ENCODE data around the gene FLYWCH2. TPM values are rescaled to one million over a fixed set of nuclear protein-coding genes. Genes with fewer than 3 reads are reported as not detected.
A peak's percentile ranks its signal among the peaks of the same experiment; 100 is the strongest.

The FLYWCH2 gene
- total and polyA plus RNA-seq, 2 experiments from 2014 or later: 48.6 to 60.3 TPM

DNA sequence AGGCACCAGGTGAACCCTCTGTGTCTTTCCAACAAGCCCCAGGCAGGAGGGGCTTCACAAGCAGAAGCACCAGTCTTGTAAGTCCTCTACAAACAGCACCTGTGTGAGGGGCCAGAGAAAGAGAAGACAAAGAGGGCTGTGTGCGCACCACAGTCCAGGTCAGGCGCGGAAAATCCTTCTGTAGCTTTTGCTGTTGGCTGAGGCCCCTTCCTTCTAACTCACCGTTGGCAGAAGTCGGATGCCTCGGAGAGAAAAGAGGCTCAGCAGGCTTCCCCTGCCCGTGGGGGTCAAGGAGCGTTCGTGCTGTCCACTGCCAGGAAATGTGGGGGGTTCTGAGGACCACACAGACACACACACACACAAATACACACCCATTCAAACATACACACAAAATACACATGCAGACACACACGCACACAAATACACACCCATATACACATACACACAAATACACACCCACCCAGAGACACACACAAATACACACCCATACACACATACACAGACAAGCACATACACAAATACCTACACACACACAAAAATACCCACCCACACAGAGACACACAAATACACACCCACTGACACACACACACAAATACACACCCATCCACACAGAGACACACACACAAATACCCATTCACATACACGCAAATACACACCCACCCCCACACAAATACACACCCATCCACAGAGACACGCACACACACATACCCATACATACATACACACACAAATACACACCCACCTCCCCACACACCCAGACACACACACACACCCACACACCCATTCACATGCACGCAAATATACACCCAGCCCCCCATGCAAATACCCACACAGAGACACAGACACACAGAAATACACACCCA, 46.1 kb upstream of the FLYWCH2 start:
- Histone ChIP-seq H2AFZ (no peak overlapping the region), H3K36me3 (ENCODE audit: low read depth) (no peaks in the 10 kb centered on the region), H3F3A (ENCODE audit: insufficient read depth) (peaks cover 22% of the 10 kb centered on the region), H3K27me3 (replicated peaks; ENCODE audit: insufficient read depth) (no peaks in the 10 kb centered on the region; the same call in 1 of the 2 replicates), H3K9me2 (ENCODE audit: insufficient read depth) (no peaks in the 10 kb centered on the region), H3K4me2 (ENCODE audit: unreplicated experiment) (no peak overlapping the region), H4K20me1 (ENCODE audit: insufficient read depth) (no peaks in the 10 kb centered on the region), H3K9ac (no peak overlapping the region), H3K4me3 (no peak overlapping the region), H3K9me3 (ENCODE audit: low read depth) (no peaks in the 10 kb centered on the region), H3K4me1 (ENCODE audit: insufficient read depth) (peaks cover 6% of the 10 kb centered on the region), H3K27ac (no peak overlapping the region), H3K79me2 (ENCODE audit: insufficient read depth) (no peaks in the 10 kb centered on the region)
- 63 to 66% methylated on average over 13 of the region's 13 CpGs for WGBS, 2 experiments (ENCODE audit: low coverage in 1 of 2, low lambda C conversion rate in 2 of 2, missing lambda C conversion rate in 2 of 2)
- in situ Hi-C loops (cut with MboI): no loop called here
- TF ChIP-seq EZH2phosphoT487 (IDR thresholded peaks at IDR 0.05; ENCODE audit: insufficient read depth, low read depth): no peak
- TF ChIP-seq EZH2 (IDR thresholded peaks at IDR 0.05; ENCODE audit: insufficient read depth, poor library complexity, severe bottlenecking): no peak
- DNase-seq: peak; percentile 41

DNA sequence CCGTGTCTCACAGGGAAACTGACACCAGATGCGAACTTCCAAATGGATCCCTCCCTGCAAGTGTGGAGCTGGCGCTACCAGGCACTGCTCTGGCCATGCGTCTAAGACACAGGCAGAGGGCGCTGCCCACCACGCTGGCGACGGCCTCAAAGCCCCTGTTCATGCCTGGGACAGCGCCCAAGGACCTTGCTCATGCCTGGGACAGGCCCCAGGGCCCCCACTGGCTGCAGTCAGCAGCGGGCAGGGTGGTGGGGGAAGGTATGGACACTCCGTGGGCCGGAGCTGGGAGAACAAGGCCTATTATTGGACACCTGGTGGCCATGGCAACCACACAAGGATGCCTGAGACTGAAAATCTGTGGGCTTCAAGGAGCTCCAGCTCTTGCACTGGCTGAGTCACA, 44.1 kb upstream of the FLYWCH2 start:
- H3K79me2 ChIP-seq (ENCODE audit: insufficient read depth): no peaks in the 10 kb centered on the region
- H3K9ac ChIP-seq: no peak overlapping the region
- no peaks in the 10 kb centered on the region for H4K20me1 ChIP-seq (ENCODE audit: insufficient read depth)
- no peaks in the 10 kb centered on the region for H3K27me3 ChIP-seq (replicated peaks; ENCODE audit: insufficient read depth)
- no peaks in the 10 kb centered on the region for H3K36me3 ChIP-seq (ENCODE audit: low read depth)
- DNase-seq: peak; percentile 94
- no peaks in the 10 kb centered on the region for H3K9me3 ChIP-seq (ENCODE audit: low read depth)
- no peak overlapping the region for H3K4me2 ChIP-seq (ENCODE audit: unreplicated experiment)
- TF ChIP-seq EZH2 (IDR thresholded peaks at IDR 0.05; ENCODE audit: insufficient read depth, poor library complexity, severe bottlenecking) (no peak), EZH2phosphoT487 (IDR thresholded peaks at IDR 0.05; ENCODE audit: insufficient read depth, low read depth) (no peak)
- H3K4me3 ChIP-seq: no peak overlapping the region
- H3F3A ChIP-seq (ENCODE audit: insufficient read depth): peaks cover 22% of the 10 kb centered on the region
- peaks cover 6% of the 10 kb centered on the region for H3K4me1 ChIP-seq (ENCODE audit: insufficient read depth)
- 2 to 6% methylated on average over 12 of the region's 12 CpGs for whole genome bisulfite sequencing, 2 experiments (ENCODE audit: low coverage in 1 of 2, low lambda C conversion rate in 2 of 2, missing lambda C conversion rate in 2 of 2)
- H3K27ac ChIP-seq: no peak overlapping the region
- H2AFZ ChIP-seq: no peak overlapping the region
- in situ Hi-C loops (cut with MboI): no loop called here
- H3K9me2 ChIP-seq (ENCODE audit: insufficient read depth): no peaks in the 10 kb centered on the region

- Histone ChIP-seq H3K79me2 (ENCODE audit: insufficient read depth) (no peaks in the 10 kb centered on the region), H3K4me3 (no peak overlapping the region), H4K20me1 (ENCODE audit: insufficient read depth) (no peaks in the 10 kb centered on the region), H3K27ac (no peak overlapping the region), H3K4me1 (ENCODE audit: insufficient read depth) (peaks cover 6% of the 10 kb centered on the region), H3F3A (ENCODE audit: insufficient read depth) (peaks cover 22% of the 10 kb centered on the region), H3K36me3 (ENCODE audit: low read depth) (no peaks in the 10 kb centered on the region), H3K27me3 (replicated peaks; ENCODE audit: insufficient read depth) (no peaks in the 10 kb centered on the region), H3K4me2 (ENCODE audit: unreplicated experiment) (no peak overlapping the region), H3K9ac (no peak overlapping the region), H3K9me2 (ENCODE audit: insufficient read depth) (no peaks in the 10 kb centered on the region), H3K9me3 (ENCODE audit: low read depth) (no peaks in the 10 kb centered on the region), H2AFZ (no peak overlapping the region)
- TF ChIP-seq EZH2 (IDR thresholded peaks at IDR 0.05; ENCODE audit: insufficient read depth, poor library complexity, severe bottlenecking) (no peak), EZH2phosphoT487 (IDR thresholded peaks at IDR 0.05; ENCODE audit: insufficient read depth, low read depth) (no peak)
- DNase-seq: no peak
- 80 to 81% methylated on average over 15 of the region's 15 CpGs for WGBS, 2 experiments (ENCODE audit: low coverage in 1 of 2, low lambda C conversion rate in 2 of 2, missing lambda C conversion rate in 2 of 2)
- in situ Hi-C loops (cut with MboI): no loop called here
These were observed 43.2 kb upstream of the FLYWCH2 start for GRCh38 chr16:2839650-2840450.

- Histone ChIP-seq H3K36me3 (ENCODE audit: low read depth) (no peaks in the 10 kb centered on the region), H3K9ac (no peak overlapping the region), H4K20me1 (ENCODE audit: insufficient read depth) (no peaks in the 10 kb centered on the region), H2AFZ (no peak overlapping the region), H3K9me3 (ENCODE audit: low read depth) (no peaks in the 10 kb centered on the region), H3K4me2 (ENCODE audit: unreplicated experiment) (no peak overlapping the region), H3K4me3 (no peak overlapping the region), H3K27me3 (replicated peaks; ENCODE audit: insufficient read depth) (no peaks in the 10 kb centered on the region), H3K9me2 (ENCODE audit: insufficient read depth) (no peaks in the 10 kb centered on the region), H3K79me2 (ENCODE audit: insufficient read depth) (no peaks in the 10 kb centered on the region), H3K4me1 (ENCODE audit: insufficient read depth) (no peaks in the 10 kb centered on the region), H3F3A (ENCODE audit: insufficient read depth) (peaks cover 22% of the 10 kb centered on the region), H3K27ac (no peak overlapping the region)
- 83 to 85% methylated on average over 9 to 10 of the region's 12 CpGs for WGBS, 2 experiments (ENCODE audit: low coverage in 1 of 2, low lambda C conversion rate in 2 of 2, missing lambda C conversion rate in 2 of 2)
- no peak for TF ChIP-seq EZH2 (IDR thresholded peaks at IDR 0.05; ENCODE audit: insufficient read depth, poor library complexity, severe bottlenecking)
- no peak for TF ChIP-seq EZH2phosphoT487 (IDR thresholded peaks at IDR 0.05; ENCODE audit: insufficient read depth, low read depth)
- in situ Hi-C loops (cut with MboI): no loop called here
- no peak for DNase-seq
These were observed 42.1 kb upstream of the FLYWCH2 start for GRCh38 chr16:2840914-2841313.

Measured in GM23248 (cell line).